Sigmoid colon (tissue), 7 donors: ENCODE measurements around the gene RBM12. TPM values are rescaled to one million over a fixed set of nuclear protein-coding genes. Genes with fewer than 3 reads are reported as not detected.

Experiments used
- DNase-seq: peaks from one replicate; pipeline ENCODE4 v3.0.0-alpha.2; 2019
- H3K27ac ChIP-seq, 4 donors: fragments of 200-600 bp; sonication (generic); one replicate each; pipeline ENCODE4 v1.5.1; 2016 to 2019; ENCODE audit warnings: mild to moderate bottlenecking in 1 of 4
- H3K27me3 ChIP-seq, 3 donors: fragments of 200-600 bp; sonication (generic); one replicate each; pipeline ENCODE4 v1.5.1; 2019; ENCODE audit warnings: mild to moderate bottlenecking in 1 of 3
- H3K36me3 ChIP-seq, 4 donors: fragments of 200-600 bp; sonication (generic); one replicate each; pipeline ENCODE4 v1.5.1; 2016 to 2019
- H3K4me1 ChIP-seq, 4 donors: fragments of 200-600 bp; sonication (generic); one replicate each; pipeline ENCODE4 v1.5.1; 2017 to 2019
- H3K4me3 ChIP-seq, 4 donors: fragments of 200-600 bp; sonication (generic); one replicate each; pipeline ENCODE4 v1.5.1; 2017 to 2019; ENCODE audit warnings: mild to moderate bottlenecking in 2 of 4, moderate library complexity in 1 of 4
- H3K9me3 ChIP-seq, 4 donors: fragments of 200-600 bp in 3 of 4; sonication (generic) in 3 of 4; one replicate each; pipeline versions ENCODE4 v1.5.1 to v1.6.1; 2013 to 2019
- EP300 ChIP-seq, 4 donors: sonication (generic); formaldehyde crosslinking; IDR thresholded peaks; one replicate each; pipeline ENCODE4 v1.6.1; 2017; ENCODE audit warnings: antibody characterized with exemption in 4 of 4
- POLR2A ChIP-seq, 2 donors: fragments of 450-650 bp; IDR thresholded peaks; one replicate each; pipeline ENCODE4 v1.6.1; 2016; ENCODE audit warnings: antibody characterized with exemption in 2 of 2, mild to moderate bottlenecking in 2 of 2, moderate library complexity in 2 of 2
- POLR2AphosphoS5 ChIP-seq, 4 donors: sonication (generic); formaldehyde crosslinking; IDR thresholded peaks; one replicate each; pipeline ENCODE4 v1.6.1; 2017; ENCODE audit warnings: antibody characterized with exemption in 4 of 4
- WGBS, 2 donors: extraction: QIAGEN DNeasy Blood & Tissue Kit; methylation state at CpG; one replicate each; pipeline ENCODE4 v1.1.7; 2013; 5-methylcytosine and 5-hydroxymethylcytosine counted together
- intact Hi-C: fragments of 100-400 bp; cut with DNase I; formaldehyde crosslinking; loops from one replicate; pipeline ENCODE4 v1.15.1; 2023
- polyA plus RNA-seq, 3 donors: library from polyadenylated mRNA; stranded (reverse); fragments of 200-250 nt; gene quantifications; one replicate each; pipeline ENCODE4 v1.2.3, GENCODE V29; 2013
- total RNA-seq, 4 donors: library from RNA; depleted of rRNA; stranded (reverse); fragments of >200 nt; gene quantifications; one replicate each; pipeline ENCODE4 v1.1.0, GENCODE V29; 2016
- TF ChIP-seq, protein P1 (sequence below), 4 experiments: fragments of 450-650 bp in 3 of 4; fragments of 200-600 bp in 1 of 4; IDR thresholded peaks; one replicate each; pipeline ENCODE4 v1.5.1; 2016 to 2019; ENCODE audit warnings: antibody characterized with exemption in 4 of 4, mild to moderate bottlenecking in 3 of 4, moderate library complexity in 2 of 4
- donor health status: healthy with polysubstance abuse.
- donor health status: Bipolar disorder and iron deficiency.
- donor health status: healthy.

The RBM12 gene
- total and polyA plus RNA-seq, 7 donors, result 10.2 to 26.4 (median 24.6) TPM

DNA sequence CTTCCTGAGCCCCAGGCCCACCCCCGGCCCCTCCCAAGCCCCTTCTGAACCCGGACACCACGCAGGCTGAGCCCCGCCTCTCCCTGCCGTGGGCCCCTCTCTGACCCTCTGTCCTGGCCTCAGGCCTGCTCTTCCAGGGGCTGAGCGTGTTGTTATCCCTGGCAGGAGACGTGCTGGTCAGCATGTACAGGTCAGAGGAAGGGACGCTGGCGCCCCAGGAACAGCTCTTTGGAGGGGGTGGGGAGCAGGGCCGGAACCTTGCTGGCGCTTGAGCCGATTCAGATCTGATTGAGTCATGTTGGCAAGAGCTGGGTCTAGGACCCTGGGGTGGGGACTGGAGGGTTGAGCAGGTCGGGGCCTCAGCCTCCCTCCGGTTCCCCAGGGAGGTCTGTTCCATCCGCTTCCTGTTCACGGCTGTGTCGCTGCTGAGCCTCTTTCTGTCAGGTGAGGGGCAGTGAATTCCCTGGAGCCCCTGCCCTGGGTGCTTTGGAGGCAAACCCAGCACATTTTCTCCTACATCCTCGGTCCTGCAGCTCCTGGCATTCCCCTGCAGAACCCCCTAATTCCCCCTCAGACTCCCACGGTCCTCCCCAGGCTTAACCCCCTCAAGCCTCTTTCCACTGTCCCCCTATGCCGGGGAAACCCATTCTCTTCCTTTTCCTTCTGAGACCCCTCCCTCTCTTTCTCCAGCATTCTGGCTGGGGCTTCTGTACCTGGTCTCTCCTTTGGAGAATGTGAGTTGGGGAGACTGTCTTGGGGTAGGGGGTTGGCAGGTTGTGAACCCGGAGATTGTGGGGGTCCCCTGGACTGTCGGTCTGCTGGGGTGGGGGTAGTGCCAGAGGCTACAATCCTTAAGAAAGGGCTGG is 47.1 kb downstream of the RBM12 start:
- TF ChIP-seq, protein P1, sequence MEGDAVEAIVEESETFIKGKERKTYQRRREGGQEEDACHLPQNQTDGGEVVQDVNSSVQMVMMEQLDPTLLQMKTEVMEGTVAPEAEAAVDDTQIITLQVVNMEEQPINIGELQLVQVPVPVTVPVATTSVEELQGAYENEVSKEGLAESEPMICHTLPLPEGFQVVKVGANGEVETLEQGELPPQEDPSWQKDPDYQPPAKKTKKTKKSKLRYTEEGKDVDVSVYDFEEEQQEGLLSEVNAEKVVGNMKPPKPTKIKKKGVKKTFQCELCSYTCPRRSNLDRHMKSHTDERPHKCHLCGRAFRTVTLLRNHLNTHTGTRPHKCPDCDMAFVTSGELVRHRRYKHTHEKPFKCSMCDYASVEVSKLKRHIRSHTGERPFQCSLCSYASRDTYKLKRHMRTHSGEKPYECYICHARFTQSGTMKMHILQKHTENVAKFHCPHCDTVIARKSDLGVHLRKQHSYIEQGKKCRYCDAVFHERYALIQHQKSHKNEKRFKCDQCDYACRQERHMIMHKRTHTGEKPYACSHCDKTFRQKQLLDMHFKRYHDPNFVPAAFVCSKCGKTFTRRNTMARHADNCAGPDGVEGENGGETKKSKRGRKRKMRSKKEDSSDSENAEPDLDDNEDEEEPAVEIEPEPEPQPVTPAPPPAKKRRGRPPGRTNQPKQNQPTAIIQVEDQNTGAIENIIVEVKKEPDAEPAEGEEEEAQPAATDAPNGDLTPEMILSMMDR (IDR thresholded peaks at IDR 0.05), result peak in 2 of 4 experiments; percentile 15 to 29
- TF ChIP-seq POLR2AphosphoS5 (IDR thresholded peaks at IDR 0.05), result peak in 2 of 4 donors; percentile 14 to 31
- no peak for TF ChIP-seq EP300 (IDR thresholded peaks at IDR 0.05)
- TF ChIP-seq POLR2A (IDR thresholded peaks at IDR 0.05), result no peak
- peaks cover 0 to 11% (median 0%) of the 10 kb centered on the region in 4 donors for H3K36me3 ChIP-seq
- H3K4me3 ChIP-seq, result peak overlapping the region; percentile 34 to 58 (median 51)
- no peaks in the 10 kb centered on the region for H3K9me3 ChIP-seq
- H3K4me1 ChIP-seq, result peaks cover 0 to 43% (median 33%) of the 10 kb centered on the region in 4 donors
- H3K27me3 ChIP-seq, result no peaks in the 10 kb centered on the region
- peak; percentile 84 for DNase-seq
- H3K27ac ChIP-seq, result peak overlapping the region; percentile 85 to 99 (median 92)
- intact Hi-C loops, result loop anchor here (1.0 to 5.0 kb wide), 5 partner anchors 47 to 155 kb away; partner anchors contain the start of genes CPNE1, ERGIC3, NFS1 and PHF20
- 6 to 10% methylated on average over 22 of the region's 22 CpGs for WGBS, 2 donors

DNA sequence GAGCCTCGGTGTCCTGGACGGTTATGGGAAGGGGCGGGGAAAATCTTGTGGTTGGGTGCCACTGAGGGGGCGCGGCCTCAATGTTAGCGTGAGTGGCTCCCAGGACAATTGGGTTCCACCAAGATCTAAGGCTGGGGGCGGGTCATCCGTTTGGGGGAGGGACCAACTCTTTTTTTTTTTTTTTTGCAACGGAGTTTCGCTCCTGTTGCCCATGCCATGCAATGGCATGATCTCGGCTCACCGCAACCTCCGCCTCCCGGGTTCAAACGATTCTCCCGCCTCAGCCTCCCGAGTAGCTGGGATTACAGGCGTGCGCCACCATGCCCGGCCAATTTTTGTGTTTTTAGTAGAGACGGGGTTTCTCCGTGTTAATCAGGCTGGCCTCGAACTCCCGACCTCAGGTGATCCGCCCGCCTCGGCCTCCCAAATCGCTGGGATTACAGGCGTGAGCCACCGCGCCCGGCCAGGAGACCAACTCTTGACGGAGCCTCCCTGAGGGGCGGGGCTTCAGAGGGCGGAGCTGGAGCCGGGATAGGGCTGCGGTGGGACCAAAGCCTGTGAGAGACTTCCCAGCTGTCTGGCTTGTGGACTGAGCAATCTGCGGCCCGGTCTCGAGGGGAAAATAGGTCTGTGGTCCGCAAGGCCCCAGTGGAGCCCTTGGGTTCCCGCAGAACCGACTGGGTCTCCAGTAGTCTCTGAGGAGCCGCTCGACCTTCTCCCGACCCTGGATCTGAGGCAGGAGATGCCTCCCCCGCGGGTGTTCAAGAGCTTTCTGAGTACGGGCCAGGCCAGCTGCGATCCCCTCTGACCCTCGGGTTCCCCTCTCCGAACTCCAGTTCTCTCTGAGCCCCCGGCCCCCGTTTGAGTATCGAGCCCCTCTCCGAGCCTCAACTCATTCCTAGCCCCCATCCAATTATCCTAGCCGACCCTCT is 48.0 kb downstream of the RBM12 start:
- Histone ChIP-seq H3K4me1 (peaks cover 0 to 43% (median 33%) of the 10 kb centered on the region in 4 donors), H3K27ac (peak overlapping the region; percentile 85 to 99 (median 92)), H3K27me3 (no peaks in the 10 kb centered on the region), H3K36me3 (peaks cover 0 to 4% (median 0%) of the 10 kb centered on the region in 4 donors), H3K9me3 (no peaks in the 10 kb centered on the region), H3K4me3 (peak overlapping the region; percentile 23 to 58 (median 51))
- DNase-seq, result peak; percentile 95
- 1 to 4% methylated on average over 57 of the region's 57 CpGs for WGBS, 2 donors
- intact Hi-C loops, result loop anchor here (1.0 to 5.0 kb wide), 4 partner anchors 48 to 126 kb away; partner anchors contain the start of genes CPNE1, ERGIC3, NFS1 and RBM12
- TF ChIP-seq POLR2AphosphoS5 (IDR thresholded peaks at IDR 0.05) (peak; percentile 24 to 84 (median 64)), EP300 (IDR thresholded peaks at IDR 0.05) (no peak), POLR2A (IDR thresholded peaks at IDR 0.05) (peak; percentile 30 to 35)

DNA sequence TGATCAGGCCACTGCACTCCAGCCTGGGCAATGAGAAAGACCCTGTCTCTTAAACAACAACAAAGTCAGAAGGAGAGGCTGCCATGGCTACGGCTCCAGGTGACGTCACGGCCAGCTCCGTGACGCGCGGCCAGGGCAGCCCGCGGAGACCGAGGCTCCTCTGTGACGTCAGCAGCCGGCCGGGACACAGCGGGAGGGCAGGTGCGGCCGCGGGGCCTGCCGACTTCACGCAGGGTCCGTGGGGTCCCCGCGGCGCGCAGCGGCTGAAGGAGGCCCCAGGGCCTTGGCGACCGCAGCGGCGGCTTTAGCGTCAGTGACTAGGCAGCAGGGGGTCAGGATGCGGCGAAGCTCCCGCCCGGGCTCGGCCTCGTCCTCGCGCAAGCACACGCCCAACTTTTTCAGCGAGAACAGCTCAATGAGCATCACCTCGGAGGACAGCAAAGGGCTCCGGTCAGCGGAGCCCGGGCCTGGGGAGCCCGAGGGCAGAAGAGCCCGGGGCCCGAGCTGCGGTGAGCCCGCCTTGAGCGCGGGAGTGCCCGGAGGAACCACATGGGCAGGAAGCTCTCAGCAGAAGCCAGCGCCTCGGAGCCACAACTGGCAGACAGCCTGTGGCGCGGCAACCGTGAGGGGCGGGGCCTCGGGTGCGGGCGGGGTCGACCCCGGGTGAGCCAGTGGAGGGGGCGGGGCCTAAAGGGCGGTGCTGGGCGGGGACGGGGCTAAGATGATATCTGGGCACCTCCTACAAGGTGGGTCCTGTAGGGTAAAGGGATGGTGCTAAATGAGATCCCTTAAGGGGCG is 48.8 kb downstream of the RBM12 start, which contains the start of gene SPAG4:
SPAG4 (plus strand) TSS at position 163 of the 798 bp plus-strand sequence; CDS start at position 338, 175 bp downstream.
- H3K36me3 ChIP-seq, result no peaks in the 10 kb centered on the region
- whole genome bisulfite sequencing, 2 donors, result 1% methylated on average over 68 of the region's 68 CpGs
- peak within 1 kb of the TSS; percentile 46 to 58 (median 52) for H3K4me3 ChIP-seq
- H3K4me1 ChIP-seq, result peaks cover 0 to 43% (median 33%) of the 10 kb centered on the region in 4 donors
- intact Hi-C loops, result loop anchor here (2.0 to 5.0 kb wide), 3 partner anchors 74 to 127 kb away; partner anchors contain the start of genes ERGIC3, NFS1, RBM39 and ROMO1
- no peaks in the 10 kb centered on the region for H3K9me3 ChIP-seq
- no peaks in the 10 kb centered on the region for H3K27me3 ChIP-seq
- peak within 1 kb of the TSS; percentile 85 to 99 (median 92) for H3K27ac ChIP-seq
- TF ChIP-seq POLR2A (IDR thresholded peaks at IDR 0.05) (peak; percentile 62 to 72), EP300 (IDR thresholded peaks at IDR 0.05) (peak in 2 of 4 donors; percentile 39 to 63), POLR2AphosphoS5 (IDR thresholded peaks at IDR 0.05) (peak; percentile 75 to 87 (median 80))
- TF ChIP-seq, protein P1 (IDR thresholded peaks at IDR 0.05), result no peak
- DNase-seq, result peak; percentile 99

- H3K4me1 ChIP-seq, result peaks cover 0 to 8% (median 3%) of the 10 kb centered on the region in 4 donors
- 97% methylated on average over 2 of the region's 2 CpGs for WGBS, 2 donors
- no peak overlapping the region for H3K27ac ChIP-seq
- intact Hi-C loops, result no loop called here
- H3K27me3 ChIP-seq, result no peaks in the 10 kb centered on the region
- no peak for DNase-seq
- no peak overlapping the region for H3K4me3 ChIP-seq
- no peaks in the 10 kb centered on the region for H3K36me3 ChIP-seq
- H3K9me3 ChIP-seq, result no peaks in the 10 kb centered on the region
- no peak for TF ChIP-seq POLR2A (IDR thresholded peaks at IDR 0.05)
- TF ChIP-seq, protein P1 (IDR thresholded peaks at IDR 0.05), result no peak
- TF ChIP-seq POLR2AphosphoS5 (IDR thresholded peaks at IDR 0.05), result no peak
- TF ChIP-seq EP300 (IDR thresholded peaks at IDR 0.05), result no peak
Measured at GRCh38 chr20:35611482-35611881, 53.2 kb downstream of the RBM12 start.
